ENCODE measurements around the gene IQCK.

- TF ChIP-seq CTCF (IDR thresholded peaks at IDR 0.05) (no peak), POLR2A (IDR thresholded peaks at IDR 0.05) (no peak)
Measured at GRCh38 chr16:19698480-19699465, 19.3 kb upstream of the IQCK start.

Measured in thyroid gland (tissue), 4 donors.